HepG2 (cell line): ENCODE measurements around the gene DLX1. TPM values are rescaled to one million over a fixed set of nuclear protein-coding genes. Genes with fewer than 3 reads are reported as not detected.
A peak's percentile ranks its signal among the peaks of the same experiment; 100 is the strongest.

Experiments used
- ATAD3A ChIP-seq: sonication (generic); formaldehyde crosslinking; IDR thresholded peaks from 2 replicates; pipeline ENCODE4 v1.4.0; 2020; ENCODE audit warnings: missing genetic modification reagents
- CHCHD3 ChIP-seq: sonication (generic); formaldehyde crosslinking; IDR thresholded peaks from 2 replicates; pipeline ENCODE4 v1.8.0; 2022; ENCODE audit warnings: mild to moderate bottlenecking, missing genetic modification reagents, moderate library complexity
- DNMT3B ChIP-seq: conservative IDR thresholded peaks from 2 replicates; pipeline ENCODE4 v1.6.1; 2016; ENCODE audit warnings: missing biosample characterization, control low read depth
- HOMEZ ChIP-seq: IDR thresholded peaks from 2 replicates; pipeline ENCODE4 v1.6.1; 2016; ENCODE audit warnings: low read depth
- HOXA5 ChIP-seq: sonication (generic); formaldehyde crosslinking; IDR thresholded peaks from 2 replicates; pipeline ENCODE4 v1.4.0; 2020; ENCODE audit warnings: missing genetic modification reagents
- IRF2 ChIP-seq: IDR thresholded peaks from 2 replicates; pipeline ENCODE4 v1.6.1; 2018; ENCODE audit warnings: missing genetic modification reagents, missing compliant biosample characterization
- KLF11 ChIP-seq: IDR thresholded peaks from 2 replicates; pipeline ENCODE4 v1.6.1; 2016; ENCODE audit warnings: missing compliant biosample characterization
- MLLT10 ChIP-seq: sonication (generic); formaldehyde crosslinking; IDR thresholded peaks from 2 replicates; pipeline ENCODE4 v1.4.0; 2020; ENCODE audit warnings: missing genetic modification reagents
- MXD3 ChIP-seq: IDR thresholded peaks from 2 replicates; pipeline ENCODE4 v1.6.1; 2016; ENCODE audit warnings: mild to moderate bottlenecking, missing biosample characterization, missing genetic modification reagents
- NFYB ChIP-seq: sonication (generic); formaldehyde crosslinking; IDR thresholded peaks from 2 replicates; pipeline ENCODE4 v1.4.0; 2020; ENCODE audit warnings: missing genetic modification reagents
- SNAPC2 ChIP-seq: sonication (generic); formaldehyde crosslinking; IDR thresholded peaks from 2 replicates; pipeline ENCODE4 v1.8.1; 2022; ENCODE audit warnings: mild to moderate bottlenecking, missing genetic modification reagents
- XRCC5 ChIP-seq: fragments of 200-400 bp; formaldehyde crosslinking; optimal IDR thresholded peaks from 2 replicates; pipeline ENCODE3; 2017; ENCODE audit warnings: mild to moderate bottlenecking, low read length
- ZBTB21 ChIP-seq: sonication (generic); formaldehyde crosslinking; IDR thresholded peaks from 2 replicates; pipeline ENCODE4 v1.4.0; 2020; ENCODE audit warnings: missing genetic modification reagents
- ZKSCAN5 ChIP-seq: sonication (generic); formaldehyde crosslinking; IDR thresholded peaks from 2 replicates; pipeline ENCODE4 v1.5.1; 2020; ENCODE audit warnings: mild to moderate bottlenecking, missing genetic modification reagents
- ZNF10 ChIP-seq: sonication (generic); formaldehyde crosslinking; IDR thresholded peaks from 2 replicates; pipeline ENCODE4 v1.4.0; 2020; ENCODE audit warnings: mild to moderate bottlenecking, low read depth, missing genetic modification reagents, borderline replicate concordance
- ZNF101 ChIP-seq: sonication (generic); formaldehyde crosslinking; IDR thresholded peaks from 2 replicates; pipeline ENCODE4 v1.4.0; 2020; ENCODE audit warnings: mild to moderate bottlenecking, low read depth, missing genetic modification reagents, borderline replicate concordance
- ZNF335 ChIP-seq: sonication (generic); formaldehyde crosslinking; IDR thresholded peaks from 2 replicates; pipeline ENCODE4 v1.4.0; 2020; ENCODE audit warnings: missing genetic modification reagents
- ZNF354B ChIP-seq: sonication (generic); formaldehyde crosslinking; IDR thresholded peaks from 2 replicates; pipeline ENCODE4 v1.8.0; 2022; ENCODE audit warnings: mild to moderate bottlenecking, missing genetic modification reagents
- ZNF432 ChIP-seq: sonication (generic); formaldehyde crosslinking; IDR thresholded peaks from 2 replicates; pipeline ENCODE4 v1.5.0; 2020; ENCODE audit warnings: missing genetic modification reagents, mild to moderate bottlenecking, borderline replicate concordance
- ZNF460 ChIP-seq: sonication (generic); formaldehyde crosslinking; IDR thresholded peaks from 2 replicates; pipeline ENCODE4 v1.5.1; 2020; ENCODE audit warnings: missing genetic modification reagents, mild to moderate bottlenecking, borderline replicate concordance
- ZNF512 ChIP-seq: sonication (generic); formaldehyde crosslinking; IDR thresholded peaks from 2 replicates; pipeline ENCODE4 v1.4.0; 2020; ENCODE audit warnings: mild to moderate bottlenecking, missing genetic modification reagents
- ZNF597 ChIP-seq: sonication (generic); formaldehyde crosslinking; IDR thresholded peaks from 2 replicates; pipeline ENCODE4 v1.5.0; 2020; ENCODE audit warnings: missing genetic modification reagents
- ZNF629 ChIP-seq: sonication (generic); formaldehyde crosslinking; conservative IDR thresholded peaks from 2 replicates; pipeline ENCODE4 v1.5.0; 2020; ENCODE audit warnings: missing genetic modification reagents
- ZNF772 ChIP-seq: sonication (generic); formaldehyde crosslinking; IDR thresholded peaks from 2 replicates; pipeline ENCODE4 v1.5.0; 2020; ENCODE audit warnings: mild to moderate bottlenecking, missing genetic modification reagents
- ZNF816 ChIP-seq: sonication (generic); formaldehyde crosslinking; IDR thresholded peaks from 2 replicates; pipeline ENCODE4 v1.8.0; 2022; ENCODE audit warnings: missing genetic modification reagents, mild to moderate bottlenecking, borderline replicate concordance
- ZNF879 ChIP-seq: sonication (generic); formaldehyde crosslinking; IDR thresholded peaks from 2 replicates; pipeline ENCODE4 v1.8.1; 2023; ENCODE audit warnings: missing genetic modification reagents
- polyA plus RNA-seq, 8 experiments: library from polyadenylated mRNA; depleted of rRNA in 3 of 8; stranded (reverse) in 7 of 8; unstranded in 1 of 8; fragments of >200 nt; fragmentation: Illumina TruSeq in 4 of 8; extraction: Trizol in 4 of 8; gene quantifications; 2 replicates each; pipeline versions ENCODE4 v1.2.1 to v1.2.3, GENCODE V29; 2011 to 2016; ENCODE audit warnings: low read depth in 4 of 8, missing spikeins in 1 of 8, mixed read lengths in 1 of 8; ENCODE audit not compliant: insufficient read depth in 1 of 8
- total RNA-seq, 5 experiments: library from RNA; depleted of rRNA; stranded (reverse); fragments of >200 nt; fragmentation: Illumina TruSeq; extraction: Trizol; gene quantifications; 2 replicates each; pipeline ENCODE4 v1.2.3, GENCODE V29; 2016; ENCODE audit warnings: low read depth in 1 of 5

DLX1 gene
- total and polyA plus RNA-seq, 2 of the 13 experiments (the other 11 are each of a cell fraction or from before 2014, with no cell fraction given): 0.18 to 0.86 TPM

GRCh38 chr2:172084645-172085459, 455 bp upstream of the DLX1 start (continued):
- TF ChIP-seq ZNF597 (no peak), IRF2 (CRISPR knock-in tag) (no peak), ZNF335 (CRISPR knock-in tag) (no peak), ZNF432 (CRISPR knock-in tag) (no peak), NFYB (peak; percentile 87), XRCC5 (peak; percentile 45), ZNF10 (no peak), CHCHD3 (no peak), ZNF816 (CRISPR knock-in tag) (no peak; the same call in 1 of the 2 replicates), ZNF629 (CRISPR knock-in tag) (no peak), ZNF512 (CRISPR knock-in tag) (no peak), HOMEZ (CRISPR knock-in tag) (0 out of 2 replicates have a peak, but pooled peaks have one; percentile 26), ZNF772 (CRISPR knock-in tag) (peak; percentile 78), ZNF460 (no peak), MLLT10 (no peak), MXD3 (0 out of 2 replicates have a peak, but pooled peaks have one; percentile 21), ZNF101 (no peak), KLF11 (CRISPR knock-in tag) (no peak), DNMT3B (no peak), ZNF879 (no peak), SNAPC2 (CRISPR knock-in tag) (no peak; the same call in none of the 2 replicates), HOXA5 (peak; percentile 44; the same call in 1 of the 2 replicates), ZBTB21 (no peak), ATAD3A (CRISPR knock-in tag) (no peak), ZNF354B (CRISPR knock-in tag) (no peak), ZKSCAN5 (CRISPR knock-in tag) (no peak)
